ENCODE results near the gene COMMD1. TPM values are rescaled to one million over a fixed set of nuclear protein-coding genes. Genes with fewer than 3 reads are reported as not detected.

Gene COMMD1
- total RNA-seq, 1 donor from 2014 or later, result 36.1 TPM

- Mint-ChIP-seq H3K36me3 (peaks cover 2% of the 10 kb centered on the region), H3K9me3 (peaks cover 14% of the 10 kb centered on the region), H3K27me3 (ENCODE audit: low read depth) (no peaks in the 10 kb centered on the region), H3K27ac (no peak overlapping the region), H3K4me3 (no peak overlapping the region), H3K4me1 (peaks cover 3% of the 10 kb centered on the region)
- DNase-seq (ENCODE audit: low spot score in 2 of 2, unreplicated experiment in 2 of 2), result no peak
- no peak for TF ChIP-seq CTCF (IDR thresholded peaks at IDR 0.05; ENCODE audit: unreplicated experiment)
These were observed 150.9 kb downstream of the COMMD1 start for GRCh38 chr2:62056341-62056740.

- Mint-ChIP-seq H3K9me3 (peaks cover 9% of the 10 kb centered on the region), H3K4me3 (no peak overlapping the region), H3K36me3 (no peaks in the 10 kb centered on the region), H3K27me3 (ENCODE audit: low read depth) (no peaks in the 10 kb centered on the region), H3K27ac (no peak overlapping the region), H3K4me1 (peaks cover 3% of the 10 kb centered on the region)
- no peak for DNase-seq (ENCODE audit: low spot score in 2 of 2, unreplicated experiment in 2 of 2)
- no peak for TF ChIP-seq CTCF (IDR thresholded peaks at IDR 0.05; ENCODE audit: unreplicated experiment)
These were observed 159.8 kb downstream of the COMMD1 start for GRCh38 chr2:62065243-62065642.

- Mint-ChIP-seq H3K4me1 (peaks cover 10% of the 10 kb centered on the region), H3K36me3 (peaks cover 7% of the 10 kb centered on the region), H3K27me3 (ENCODE audit: low read depth) (no peaks in the 10 kb centered on the region), H3K4me3 (no peak overlapping the region), H3K9me3 (peaks cover 9% of the 10 kb centered on the region), H3K27ac (no peak overlapping the region)
- TF ChIP-seq CTCF (IDR thresholded peaks at IDR 0.05; ENCODE audit: unreplicated experiment), result no peak
- no peak for DNase-seq (ENCODE audit: low spot score in 2 of 2, unreplicated experiment in 2 of 2)
These were observed 165.7 kb downstream of the COMMD1 start for GRCh38 chr2:62071126-62071598.

- TF ChIP-seq CTCF (IDR thresholded peaks at IDR 0.05; ENCODE audit: unreplicated experiment), result no peak
- DNase-seq (ENCODE audit: low spot score in 2 of 2, unreplicated experiment in 2 of 2), result no peak
These were observed 166.5 kb downstream of the COMMD1 start for GRCh38 chr2:62071760-62072680.

GRCh38 chr2:62074233-62074632 lies 168.8 kb downstream of the COMMD1 start:
- Mint-ChIP-seq H3K36me3 (peaks cover 7% of the 10 kb centered on the region), H3K27me3 (ENCODE audit: low read depth) (no peaks in the 10 kb centered on the region), H3K4me3 (no peak overlapping the region), H3K27ac (peak overlapping the region; percentile 7), H3K4me1 (peaks cover 12% of the 10 kb centered on the region), H3K9me3 (peaks cover 9% of the 10 kb centered on the region)
- no peak for TF ChIP-seq CTCF (IDR thresholded peaks at IDR 0.05; ENCODE audit: unreplicated experiment)
- DNase-seq (ENCODE audit: low spot score in 2 of 2, unreplicated experiment in 2 of 2), result no peak

More at GRCh38 chr2:62071760-62072680, 166.5 kb downstream of the COMMD1 start:
- Mint-ChIP-seq H3K4me3 (no peak overlapping the region), H3K4me1 (peaks cover 10% of the 10 kb centered on the region), H3K36me3 (peaks cover 7% of the 10 kb centered on the region), H3K27me3 (ENCODE audit: low read depth) (no peaks in the 10 kb centered on the region), H3K27ac (no peak overlapping the region), H3K9me3 (peaks cover 9% of the 10 kb centered on the region)
